ENCODE data around the gene MLST8. TPM values are rescaled to one million over a fixed set of nuclear protein-coding genes. Genes with fewer than 3 reads are reported as not detected.
A peak's percentile ranks its signal among the peaks of the same experiment; 100 is the strongest.
"Not testable (repeated sequence)": the region's sequence is repeated elsewhere in the genome, so short reads cannot be mapped to it uniquely, and the experiment has no call there.

The MLST8 gene
- total and polyA plus RNA-seq, 2 donors (not counting 3 experiments of a cell fraction or from before 2014, with no cell fraction given), result 36.9 to 129 TPM

- FAIRE-seq, result no peak
- Histone ChIP-seq H3K9me3 (replicated peaks; ENCODE audit: control insufficient read depth, insufficient read depth, low read length) (no peaks in the 10 kb centered on the region), H3K36me3 (ENCODE audit: control insufficient read depth in 2 of 2, extremely low read depth in 1 of 2, insufficient read depth in 2 of 2, low read length in 2 of 2) (peaks cover 8 to 24% of the 10 kb centered on the region in 2 experiments), H3K4me1 (ENCODE audit: control insufficient read depth, extremely low read depth, insufficient read depth, low read length) (peaks cover 10% of the 10 kb centered on the region), H3K4me3 (replicated peaks in 1 of 3; ENCODE audit: insufficient read depth in 1 of 3, low read depth in 1 of 3, low read length in 3 of 3) (no peak overlapping the region), H3K9ac (replicated peaks; ENCODE audit: extremely low read depth, insufficient read depth, low read length) (no peak overlapping the region), H4K20me1 (replicated peaks; ENCODE audit: control insufficient read depth, extremely low read depth, insufficient read depth, low read length) (no peaks in the 10 kb centered on the region), H3K79me2 (ENCODE audit: control insufficient read depth, insufficient read depth, low read length) (no peaks in the 10 kb centered on the region), H3K4me2 (ENCODE audit: insufficient read depth, low read length) (no peak overlapping the region), H3K27me3 (ENCODE audit: control insufficient read depth in 2 of 2, insufficient read depth in 2 of 2, low read length in 2 of 2) (peaks cover 5 to 18% of the 10 kb centered on the region in 2 experiments), H3K27ac (ENCODE audit: insufficient read depth, low read depth, low read length) (no peak overlapping the region), H3K9me1 (replicated peaks; ENCODE audit: control insufficient read depth, extremely low read depth, insufficient read depth, low read length) (no peaks in the 10 kb centered on the region), H2AFZ (ENCODE audit: low read depth, low read length) (no peak overlapping the region)
- no TSS peak for BruUV-seq (replicated peaks)
- dilution Hi-C loops (cut with MboI; ENCODE audit: extremely low pct_ligation_motif_present, low sequenced_read_pairs), result no loop called here
- ChIA-PET CTCF (interaction anchor here (1.2 kb wide), 2 partner anchors 13 to 262 kb away, joined by 6 read pairs; partner anchors contain the start of gene ECI1), POLR2A (no interaction called here)
- no peak for TF ChIP-seq EZH2 (IDR thresholded peaks at IDR 0.05; ENCODE audit: borderline replicate concordance, low read depth, low read length, severe bottlenecking)
- no peak for TF ChIP-seq FOS (IDR thresholded peaks at IDR 0.05; ENCODE audit: borderline replicate concordance, insufficient read depth, low read length)
- peak; percentile 9 for TF ChIP-seq POLR2AphosphoS5 (IDR thresholded peaks at IDR 0.05; ENCODE audit: insufficient read depth, low read depth, low read length)
- DNase-seq (ENCODE audit: low read depth, low spot score), result no peak
- intact Hi-C loops (cut with micrococcal nuclease), result no loop called here
These were observed 33.8 kb downstream of the MLST8 start for GRCh38 chr16:2238838-2239675.

DNA sequence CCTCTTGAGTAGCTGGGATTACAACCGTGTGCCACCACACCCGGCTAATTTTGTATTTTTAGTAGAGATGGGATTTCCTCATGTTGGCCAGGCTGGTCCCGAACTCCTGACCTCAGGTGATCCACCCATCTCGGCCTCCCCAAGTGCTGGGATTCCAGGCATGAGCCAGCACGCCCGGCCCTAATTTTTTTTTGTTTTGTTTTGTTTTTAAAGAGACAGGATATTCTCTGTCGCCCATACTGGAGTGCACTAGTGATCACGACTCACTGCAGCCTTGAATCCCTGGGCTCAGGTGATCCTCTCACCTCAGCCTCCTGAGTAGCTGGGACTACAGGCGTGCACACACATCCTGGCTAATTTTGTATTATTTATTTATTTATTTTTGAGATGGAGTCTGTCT, 35.1 kb downstream of the MLST8 start:
- H2AFZ ChIP-seq (ENCODE audit: low read depth, low read length); H4K20me1 ChIP-seq (replicated peaks; ENCODE audit: control insufficient read depth, extremely low read depth, insufficient read depth, low read length); H3K79me2 ChIP-seq (ENCODE audit: control insufficient read depth, insufficient read depth, low read length); H3K9me3 ChIP-seq (replicated peaks; ENCODE audit: control insufficient read depth, insufficient read depth, low read length); H3K27ac ChIP-seq (ENCODE audit: insufficient read depth, low read depth, low read length); dilution Hi-C loops (cut with MboI; ENCODE audit: extremely low pct_ligation_motif_present, low sequenced_read_pairs); H3K4me1 ChIP-seq (ENCODE audit: control insufficient read depth, extremely low read depth, insufficient read depth, low read length); H3K4me3 ChIP-seq (replicated peaks in 1 of 3; ENCODE audit: insufficient read depth in 1 of 3, low read depth in 1 of 3, low read length in 3 of 3); intact Hi-C loops (cut with micrococcal nuclease); H3K4me2 ChIP-seq (ENCODE audit: insufficient read depth, low read length); POLR2A ChIA-PET; BruUV-seq (replicated peaks); DNase-seq (ENCODE audit: low read depth, low spot score); H3K9ac ChIP-seq (replicated peaks; ENCODE audit: extremely low read depth, insufficient read depth, low read length); FAIRE-seq; H3K9me1 ChIP-seq (replicated peaks; ENCODE audit: control insufficient read depth, extremely low read depth, insufficient read depth, low read length): not testable (repeated sequence)
- Histone ChIP-seq H3K36me3 (ENCODE audit: control insufficient read depth in 2 of 2, extremely low read depth in 1 of 2, insufficient read depth in 2 of 2, low read length in 2 of 2) (peaks cover 11 to 23% of the 10 kb centered on the region in 2 experiments), H3K27me3 (ENCODE audit: control insufficient read depth in 2 of 2, insufficient read depth in 2 of 2, low read length in 2 of 2) (peaks cover 5 to 18% of the 10 kb centered on the region in 2 experiments)
- CTCF ChIA-PET, result interaction anchor here (0.9 kb wide), 1 partner anchor 11 kb away, joined by 3 read pairs; the partner anchor contains the start of gene ECI1

All from endothelial cell of umbilical vein (primary cell).